GM23338 (cell line): ENCODE data around the gene CHRNA7. TPM values are rescaled to one million over a fixed set of nuclear protein-coding genes. Genes with fewer than 3 reads are reported as not detected.

Experiments used
- ATAC-seq: fragments of 200-7000 bp; cut with Tn5 transposase; 3 replicates; pipeline ENCODE4 v1.9.1; 2020
- DNase-seq: peaks from one replicate; pipeline ENCODE4 v3.0.0-alpha.2; 2015; ENCODE audit warnings: low spot score
- H2AFZ ChIP-seq: fragments of 200-600 bp; sonication (generic); 2 replicates; pipeline ENCODE4 v1.8.0; 2016; ENCODE audit warnings: antibody characterized with exemption, mild to moderate bottlenecking, moderate library complexity
- H3F3A ChIP-seq: fragments of 200-600 bp; sonication (generic); replicated peaks from 2 replicates; pipeline ENCODE4 v1.8.0; 2017; ENCODE audit warnings: antibody characterized with exemption, mixed run types, low read depth
- H3K27ac ChIP-seq: fragments of 200-600 bp; sonication (generic); 2 replicates; pipeline ENCODE4 v1.6.1; 2016; ENCODE audit warnings: low read depth
- H3K27me3 ChIP-seq: fragments of 200-600 bp; sonication (generic); 2 replicates; pipeline ENCODE4 v1.8.0; 2016; ENCODE audit warnings: mild to moderate bottlenecking, mixed run types, moderate library complexity; ENCODE audit not compliant: insufficient read depth
- H3K36me3 ChIP-seq: fragments of 200-600 bp; sonication (generic); 2 replicates; pipeline ENCODE4 v1.8.0; 2016; ENCODE audit warnings: mild to moderate bottlenecking; ENCODE audit not compliant: insufficient read depth
- H3K4me1 ChIP-seq: fragments of 200-600 bp; sonication (generic); 2 replicates; pipeline ENCODE4 v1.8.0; 2016; ENCODE audit warnings: mild to moderate bottlenecking, moderate library complexity; ENCODE audit not compliant: insufficient read depth
- H3K4me2 ChIP-seq: fragments of 200-600 bp; sonication (generic); 2 replicates; pipeline ENCODE4 v1.7.1; 2017; ENCODE audit warnings: mixed run types
- H3K4me3 ChIP-seq: fragments of 200-600 bp; sonication (generic); 2 replicates; pipeline ENCODE4 v1.6.1; 2016; ENCODE audit warnings: mixed run types
- H3K79me2 ChIP-seq: fragments of 200-600 bp; sonication (generic); replicated peaks from 2 replicates; pipeline ENCODE4 v1.8.0; 2017; ENCODE audit warnings: mild to moderate bottlenecking; ENCODE audit not compliant: insufficient read depth
- H3K9me2 ChIP-seq: fragments of 200-600 bp; sonication (generic); 2 replicates; pipeline ENCODE4 v1.8.0; 2017; ENCODE audit not compliant: insufficient read depth
- H4K20me1 ChIP-seq: fragments of 200-600 bp; sonication (generic); replicated peaks from 2 replicates; pipeline ENCODE4 v1.8.0; 2017; ENCODE audit warnings: mild to moderate bottlenecking; ENCODE audit not compliant: insufficient read depth
- H3K27ac Mint-ChIP-seq: 2 replicates; pipeline ENCODE4 v1.8.0; 2020; ENCODE audit warnings: inconsistent platforms, mild to moderate bottlenecking, moderate library complexity, mixed read lengths
- H3K27me3 Mint-ChIP-seq: 3 replicates; pipeline ENCODE4 v1.8.0; 2022; ENCODE audit warnings: low read depth, mild to moderate bottlenecking, moderate library complexity, mixed read lengths, inconsistent platforms; ENCODE audit not compliant: insufficient read depth, poor library complexity
- H3K36me3 Mint-ChIP-seq: 3 replicates; pipeline ENCODE4 v1.8.0; 2021; ENCODE audit warnings: low read depth, mild to moderate bottlenecking, inconsistent platforms, moderate library complexity, mixed read lengths
- H3K4me1 Mint-ChIP-seq: 3 replicates; pipeline ENCODE4 v1.8.0; 2020; ENCODE audit warnings: mild to moderate bottlenecking, inconsistent platforms, mixed read lengths
- H3K4me3 Mint-ChIP-seq: 3 replicates; pipeline ENCODE4 v1.8.0; 2021; ENCODE audit warnings: moderate library complexity, mild to moderate bottlenecking, inconsistent platforms, mixed read lengths
- H3K9me3 Mint-ChIP-seq: 3 replicates; pipeline ENCODE4 v1.8.0; 2020; ENCODE audit warnings: moderate library complexity, mild to moderate bottlenecking, inconsistent platforms, mixed read lengths
- CREB1 ChIP-seq: fragments of 250-450 bp; sonication (Bioruptor Pico); IDR thresholded peaks from 2 replicates; pipeline ENCODE4 v1.5.0; 2020; ENCODE audit warnings: low read depth, mild to moderate bottlenecking, moderate library complexity
- CTCF ChIP-seq, 2 experiments: fragments of 200-600 bp in 1 of 2; sonication (generic) in 1 of 2; conservative IDR thresholded peaks; 2 replicates each; pipeline versions ENCODE4 v1.5.1 to v1.6.1; 2016 to 2017; ENCODE audit warnings: antibody characterized with exemption in 2 of 2, low read depth in 2 of 2, mild to moderate bottlenecking in 2 of 2, moderate library complexity in 1 of 2
- ETS1 ChIP-seq: IDR thresholded peaks from 2 replicates; pipeline ENCODE4 v1.6.1; 2016; ENCODE audit warnings: antibody characterized with exemption
- EZH2 ChIP-seq: fragments of 200-600 bp; sonication (generic); IDR thresholded peaks from one replicate; pipeline ENCODE4 v1.8.0; 2017; ENCODE audit warnings: antibody characterized with exemption, mild to moderate bottlenecking, low read depth; ENCODE audit not compliant: unreplicated experiment
- EZH2phosphoT487 ChIP-seq: fragments of 200-600 bp; sonication (generic); IDR thresholded peaks from one replicate; pipeline ENCODE4 v1.8.1; 2018; ENCODE audit warnings: antibody characterized with exemption; ENCODE audit not compliant: unreplicated experiment
- JUNB ChIP-seq: IDR thresholded peaks from one replicate; pipeline ENCODE4 v1.6.1; 2016; ENCODE audit warnings: antibody characterized with exemption; ENCODE audit not compliant: unreplicated experiment
- NANOG ChIP-seq: IDR thresholded peaks from 2 replicates; pipeline ENCODE4 v1.6.1; 2016; ENCODE audit warnings: antibody characterized with exemption, borderline replicate concordance
- POLR2AphosphoS5 ChIP-seq: IDR thresholded peaks from 2 replicates; pipeline ENCODE4 v1.6.1; 2016; ENCODE audit warnings: antibody characterized with exemption, low read depth
- REST ChIP-seq: IDR thresholded peaks from one replicate; pipeline ENCODE4 v1.6.1; 2018; ENCODE audit warnings: antibody characterized with exemption; ENCODE audit not compliant: unreplicated experiment
- STAT1 ChIP-seq: IDR thresholded peaks from one replicate; pipeline ENCODE4 v1.6.1; 2016; ENCODE audit warnings: antibody characterized with exemption; ENCODE audit not compliant: unreplicated experiment
- ZNF114 ChIP-seq: fragments of 250-450 bp; sonication (Bioruptor Pico); IDR thresholded peaks from 2 replicates; pipeline ENCODE4 v1.5.0; 2020; ENCODE audit warnings: mild to moderate bottlenecking, moderate library complexity
- ZNF331 ChIP-seq: fragments of 250-450 bp; sonication (Bioruptor Pico); IDR thresholded peaks from 2 replicates; pipeline ENCODE4 v1.5.0; 2020; ENCODE audit warnings: low read depth, mild to moderate bottlenecking, moderate library complexity
- ZNF462 ChIP-seq: fragments of 250-450 bp; sonication (Bioruptor Pico); IDR thresholded peaks from 2 replicates; pipeline ENCODE4 v1.5.0; 2020; ENCODE audit warnings: mild to moderate bottlenecking, moderate library complexity
- polyA plus RNA-seq: library from polyadenylated mRNA; unstranded; fragments of >200 nt; fragmentation: Nextera tagmentation; extraction: Ambion mirVana; gene quantifications from 2 replicates; pipeline ENCODE4 v1.2.1, GENCODE V29; 2016
- total RNA-seq: library from RNA; depleted of rRNA; stranded (reverse); fragments of >200 nt; shearing (Covaris generic); gene quantifications from 2 replicates; pipeline ENCODE4 v1.2.3, GENCODE V29; 2014

Gene CHRNA7
- total and polyA plus RNA-seq, 2 experiments from 2014 or later = 4.6 to 8.2 TPM

GRCh38 chr15:32218666-32219065 lies 188.4 kb downstream of the CHRNA7 start:
- Histone ChIP-seq H2AFZ (no peak overlapping the region), H3K4me3 (no peak overlapping the region), H3K9me2 (no peaks in the 10 kb centered on the region), H3K79me2 (no peaks in the 10 kb centered on the region), H3K4me1 (no peaks in the 10 kb centered on the region), H3K27ac (no peak overlapping the region), H4K20me1 (no peaks in the 10 kb centered on the region), H3K27me3 (no peaks in the 10 kb centered on the region), H3K4me2 (no peak overlapping the region), H3F3A (no peaks in the 10 kb centered on the region), H3K36me3 (no peaks in the 10 kb centered on the region; the same call in 1 of the 2 replicates)
- no peaks in the 10 kb centered on the region for H3K27me3 Mint-ChIP-seq
- H3K9me3 Mint-ChIP-seq = peaks cover 5% of the 10 kb centered on the region; the same call in 2 of the 3 replicates
- no peak overlapping the region for H3K27ac Mint-ChIP-seq
- DNase-seq (no peak), ATAC-seq (no peak)
- peaks cover 4% of the 10 kb centered on the region; the same call in 2 of the 3 replicates for H3K4me1 Mint-ChIP-seq
- no peak for TF ChIP-seq EZH2
- no peak for TF ChIP-seq CTCF (conservative IDR thresholded peaks at IDR 0.05; ENCODE audit: low read depth in 2 of 2)
- TF ChIP-seq JUNB = no peak
- no peak for TF ChIP-seq ETS1
- TF ChIP-seq POLR2AphosphoS5 = no peak
- no peak for TF ChIP-seq ZNF462 (CRISPR knock-in tag)
- TF ChIP-seq ZNF114 = no peak
- TF ChIP-seq STAT1 = no peak
- TF ChIP-seq REST = no peak
- TF ChIP-seq ZNF331 = no peak
- no peak for TF ChIP-seq NANOG
- TF ChIP-seq CREB1 (CRISPR knock-in tag) = no peak
- TF ChIP-seq EZH2phosphoT487 = no peak
- H3K4me3 Mint-ChIP-seq = no peak overlapping the region
- H3K36me3 Mint-ChIP-seq = no peaks in the 10 kb centered on the region
